SU-DHL-6 (cell line): Measurements from ENCODE around the gene DNAL4.

Experiments used
- H2AFZ ChIP-seq: fragments of 200-600 bp; sonication (generic); 2 replicates; pipeline ENCODE4 v1.6.1; 2014; ENCODE audit warnings: low read depth, mild to moderate bottlenecking, moderate library complexity, mixed read lengths, antibody characterized with exemption, low read length; ENCODE audit not compliant: severe bottlenecking
- H3F3A ChIP-seq: fragments of 200-600 bp; shearing (Covaris generic); 2 replicates; pipeline ENCODE4 v1.6.0; 2016; ENCODE audit warnings: antibody characterized with exemption, mild to moderate bottlenecking; ENCODE audit not compliant: insufficient read depth
- H3K27ac ChIP-seq: fragments of 200-600 bp; sonication (generic); 2 replicates; pipeline ENCODE4 v1.5.1; 2016; ENCODE audit warnings: low read depth, mild to moderate bottlenecking, low read length, moderate library complexity, mixed read lengths
- H3K27me3 ChIP-seq: fragments of 200-600 bp; sonication (generic), shearing (Covaris generic); 2 replicates; pipeline ENCODE4 v1.6.0; 2014; ENCODE audit warnings: mild to moderate bottlenecking, low read length
- H3K36me3 ChIP-seq: fragments of 200-600 bp; sonication (generic); 2 replicates; pipeline ENCODE4 v1.6.1; 2014; ENCODE audit warnings: mild to moderate bottlenecking, low read length, mixed read lengths
- H3K4me2 ChIP-seq: fragments of 300-600, 200-600 bp; shearing (Covaris generic), sonication (generic); 2 replicates; pipeline ENCODE4 v1.6.0; 2014; ENCODE audit warnings: low read length, low read depth, mild to moderate bottlenecking; ENCODE audit not compliant: poor library complexity, severe bottlenecking
- H3K4me3 ChIP-seq: fragments of 200-600 bp; sonication (generic); 2 replicates; pipeline ENCODE4 v1.5.1; 2014; ENCODE audit warnings: antibody characterized with exemption, low read length, mild to moderate bottlenecking, mixed read lengths; ENCODE audit not compliant: insufficient read depth, poor library complexity, severe bottlenecking
- H3K79me2 ChIP-seq: fragments of 200-600 bp; sonication (generic); 2 replicates; pipeline ENCODE4 v1.6.1; 2014; ENCODE audit warnings: mild to moderate bottlenecking, low read length, moderate library complexity; ENCODE audit not compliant: insufficient read depth
- H3K9ac ChIP-seq: fragments of 200-600 bp; sonication (generic); 2 replicates; pipeline ENCODE4 v1.7.0; 2014; ENCODE audit warnings: mild to moderate bottlenecking, low read length
- H3K9me2 ChIP-seq: fragments of 200-600 bp; sonication (generic); replicated peaks from 2 replicates; pipeline ENCODE4 v1.6.1; 2014; ENCODE audit warnings: low read length; ENCODE audit not compliant: insufficient read depth
- H3K9me3 ChIP-seq: fragments of 200-600 bp; sonication (generic); 2 replicates; pipeline ENCODE4 v1.6.1; 2014; ENCODE audit warnings: low read length, mixed read lengths; ENCODE audit not compliant: insufficient read depth
- H4K20me1 ChIP-seq: fragments of 200-600 bp; sonication (generic); 2 replicates; pipeline ENCODE4 v1.6.1; 2014; ENCODE audit warnings: low read depth, mild to moderate bottlenecking, antibody characterized with exemption, low read length, moderate library complexity, mixed read lengths
- CTCF ChIP-seq: fragments of 200-600 bp; sonication (generic); IDR thresholded peaks from one replicate; pipeline ENCODE4 v1.5.1; 2017; ENCODE audit warnings: antibody characterized with exemption, mild to moderate bottlenecking, low read length, moderate library complexity; ENCODE audit not compliant: insufficient read depth, poor library complexity, severe bottlenecking
- EZH2phosphoT487 ChIP-seq: fragments of 200-600 bp; sonication (generic), shearing (Covaris generic); conservative IDR thresholded peaks from 2 replicates; pipeline ENCODE4 v1.6.1; 2018; ENCODE audit warnings: mild to moderate bottlenecking, antibody characterized with exemption, low read length, moderate library complexity, mixed read lengths

The DNAL4 gene

GRCh38 chr22:38762551-38762983 is 31.4 kb downstream of the DNAL4 start:
- no peak overlapping the region for H3K27ac ChIP-seq
- no peak overlapping the region for H3K4me2 ChIP-seq
- H3K9ac ChIP-seq, result no peak overlapping the region
- H3K9me2 ChIP-seq, result no peaks in the 10 kb centered on the region
- H3K4me3 ChIP-seq, result no peak overlapping the region
- no peaks in the 10 kb centered on the region for H4K20me1 ChIP-seq
- H3K9me3 ChIP-seq, result no peaks in the 10 kb centered on the region
- H3K27me3 ChIP-seq, result no peaks in the 10 kb centered on the region
- no peak overlapping the region for H2AFZ ChIP-seq
- TF ChIP-seq CTCF, result no peak
- no peak for TF ChIP-seq EZH2phosphoT487
- H3F3A ChIP-seq, result no peaks in the 10 kb centered on the region
- H3K79me2 ChIP-seq, result no peaks in the 10 kb centered on the region
- H3K36me3 ChIP-seq, result no peaks in the 10 kb centered on the region

- H3K9me2 ChIP-seq, result no peaks in the 10 kb centered on the region
- H3K27me3 ChIP-seq, result no peaks in the 10 kb centered on the region
- no peak overlapping the region for H3K4me3 ChIP-seq
- H3K27ac ChIP-seq, result no peak overlapping the region
- H3K9ac ChIP-seq, result no peak overlapping the region
- H3K36me3 ChIP-seq, result no peaks in the 10 kb centered on the region
- no peak overlapping the region for H3K4me2 ChIP-seq
- H3F3A ChIP-seq, result 0 out of 2 replicates have a peak, but pooled peaks cover 2% of the 10 kb centered on the region
- no peak for TF ChIP-seq CTCF
- TF ChIP-seq EZH2phosphoT487, result no peak
- H3K9me3 ChIP-seq, result no peaks in the 10 kb centered on the region
- no peaks in the 10 kb centered on the region for H3K79me2 ChIP-seq
- H4K20me1 ChIP-seq, result no peaks in the 10 kb centered on the region
- no peak overlapping the region for H2AFZ ChIP-seq
Observed at GRCh38 chr22:38761202-38762162, 32.5 kb downstream of the DNAL4 start.

DNA sequence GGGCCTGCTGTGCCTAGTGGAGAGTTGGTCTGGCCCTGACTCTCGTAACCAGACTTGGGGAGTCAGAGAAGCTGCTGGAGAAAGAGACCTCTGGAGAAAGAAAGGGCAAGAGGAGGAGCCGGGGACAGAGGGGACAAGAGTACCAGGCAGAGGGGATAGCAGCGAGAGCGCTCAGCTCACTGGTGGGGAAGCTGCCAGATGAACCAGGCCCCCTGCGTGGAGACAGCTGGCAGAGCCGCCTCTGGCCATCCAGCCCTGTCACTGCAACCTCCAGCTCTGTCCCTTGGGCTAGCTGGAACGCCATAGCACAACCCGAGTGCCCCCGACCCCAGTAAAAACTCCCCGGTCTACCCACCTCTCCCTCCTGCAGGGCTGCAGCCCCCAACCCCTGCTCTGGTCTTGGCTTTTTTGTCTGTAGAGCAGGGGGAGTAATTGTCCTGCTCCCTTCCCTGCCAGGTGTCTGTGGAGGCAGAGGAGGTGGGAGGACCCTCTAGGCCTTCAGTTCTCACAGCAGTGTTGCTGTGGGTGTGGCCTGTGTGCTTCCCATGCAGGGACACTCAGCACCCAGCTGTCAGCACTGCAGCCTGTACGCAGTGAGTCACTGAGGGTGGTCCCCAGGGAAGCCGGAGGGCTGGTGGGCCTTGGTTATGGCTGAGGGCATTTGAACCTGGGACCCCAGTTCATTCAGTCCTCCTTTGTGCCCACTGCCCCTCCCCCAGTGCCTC is 33.3 kb downstream of the DNAL4 start:
- Histone ChIP-seq H3K9ac (no peak overlapping the region), H3K9me2 (no peaks in the 10 kb centered on the region), H2AFZ (no peak overlapping the region), H3K9me3 (no peaks in the 10 kb centered on the region), H4K20me1 (no peaks in the 10 kb centered on the region), H3K27ac (no peak overlapping the region), H3K27me3 (no peaks in the 10 kb centered on the region), H3K36me3 (no peaks in the 10 kb centered on the region), H3K4me3 (no peak overlapping the region), H3K4me2 (no peak overlapping the region), H3F3A (0 out of 2 replicates have a peak, but pooled peaks cover 4% of the 10 kb centered on the region), H3K79me2 (no peaks in the 10 kb centered on the region)
- TF ChIP-seq EZH2phosphoT487, result no peak
- TF ChIP-seq CTCF, result no peak
